HT-29 (cell line): ENCODE data around the gene PPP1R16B. TPM values are rescaled to one million over a fixed set of nuclear protein-coding genes. Genes with fewer than 3 reads are reported as not detected.

ENCODE experiments used
- DNase-seq: peaks from one replicate; pipeline ENCODE4 v3.0.0-alpha.2; 2015; ENCODE audit warnings: low spot score
- total RNA-seq: library from RNA; depleted of rRNA; stranded (reverse); fragments of >200 nt; shearing (Covaris generic); gene quantifications from 2 replicates; pipeline ENCODE4 v1.2.3, GENCODE V29; 2014

Gene PPP1R16B
- total RNA-seq, 1 experiment from 2014 or later, result not detected

- DNase-seq, result no peak
Observed at GRCh38 chr20:38825901-38826625, 20.6 kb downstream of the PPP1R16B start.

GRCh38 chr20:38827770-38828281, 22.3 kb downstream of the PPP1R16B start:
- no peak for DNase-seq

- DNase-seq, result no peak
Observed at GRCh38 chr20:38828514-38829295, 23.2 kb downstream of the PPP1R16B start.

- no peak for DNase-seq
Observed at GRCh38 chr20:38829296-38829875, 23.9 kb downstream of the PPP1R16B start.

- no peak for DNase-seq
Observed at GRCh38 chr20:38830356-38830755, 24.9 kb downstream of the PPP1R16B start.

- DNase-seq, result no peak
Observed at GRCh38 chr20:38831049-38831691, 25.7 kb downstream of the PPP1R16B start.

- DNase-seq, result no peak
Observed at GRCh38 chr20:38831995-38832620, 26.6 kb downstream of the PPP1R16B start.

- no peak for DNase-seq
Observed at GRCh38 chr20:38833154-38833856, 27.8 kb downstream of the PPP1R16B start.

- no peak for DNase-seq
Observed at GRCh38 chr20:38833857-38834164, 28.3 kb downstream of the PPP1R16B start.

GRCh38 chr20:38834868-38835267, 29.4 kb downstream of the PPP1R16B start:
- no peak for DNase-seq

GRCh38 chr20:38835792-38836191, 30.3 kb downstream of the PPP1R16B start:
- no peak for DNase-seq

GRCh38 chr20:38836991-38837390, 31.5 kb downstream of the PPP1R16B start:
- DNase-seq, result no peak

GRCh38 chr20:38838326-38838725, 32.8 kb downstream of the PPP1R16B start:
- no peak for DNase-seq

- no peak for DNase-seq
Observed at GRCh38 chr20:38839563-38839962, 34.1 kb downstream of the PPP1R16B start.

- DNase-seq, result no peak
Observed at GRCh38 chr20:38840053-38840893, 34.8 kb downstream of the PPP1R16B start.

GRCh38 chr20:38840894-38841470, 35.5 kb downstream of the PPP1R16B start:
- DNase-seq, result no peak

- no peak for DNase-seq
Observed at GRCh38 chr20:38841570-38841969, 36.1 kb downstream of the PPP1R16B start.

GRCh38 chr20:38842026-38842425, 36.5 kb downstream of the PPP1R16B start:
- DNase-seq, result no peak

GRCh38 chr20:38842558-38842981, 37.1 kb downstream of the PPP1R16B start:
- no peak for DNase-seq

- no peak for DNase-seq
Observed at GRCh38 chr20:38843346-38843745, 37.8 kb downstream of the PPP1R16B start.
